Stromal cell of bone marrow (primary cell): ENCODE measurements around the gene RBMX2.

Experiments used
- DNase-seq: peaks from one replicate; pipeline ENCODE4 v3.0.0-alpha.2; 2012; ENCODE audit warnings: low read depth

Gene RBMX2

DNA sequence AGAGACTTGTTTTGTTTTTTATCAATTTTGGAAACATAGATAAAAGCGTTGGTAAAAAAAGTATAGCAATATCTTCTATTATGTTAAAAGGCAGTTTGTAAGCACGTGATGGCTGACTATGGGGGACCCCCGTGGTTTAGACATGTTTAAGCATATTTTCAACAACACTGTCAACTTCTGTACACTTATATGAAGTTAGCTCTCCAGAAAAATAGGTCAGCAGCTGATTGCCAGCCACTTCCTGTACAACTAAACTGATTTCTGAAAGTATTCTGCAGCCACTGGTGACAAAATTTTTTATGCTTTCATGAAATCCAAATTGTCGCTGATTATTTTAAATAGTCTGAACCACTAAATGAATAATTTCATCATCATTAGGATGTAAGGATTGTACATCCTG is 45.2 kb downstream of the RBMX2 start:
- no peak for DNase-seq
